HL-60 (cell line): Measurements from ENCODE around the gene ANKRD44.

Source experiments
- DNase-seq, 2 experiments: peaks; one replicate each; pipeline ENCODE4 v3.0.0-alpha.2; 2010 to 2020; ENCODE audit warnings: low read depth in 1 of 2, low spot score in 1 of 2
- H3K27ac ChIP-seq: fragments of 250-450 bp; sonication (Bioruptor Pico); replicated peaks from 2 replicates; pipeline ENCODE4 v1.5.1; 2020; ENCODE audit warnings: mild to moderate bottlenecking, moderate library complexity
- H3K27me3 ChIP-seq: fragments of 250-450 bp; sonication (Bioruptor Pico); 2 replicates; pipeline ENCODE4 v1.5.1; 2021; ENCODE audit warnings: mild to moderate bottlenecking, moderate library complexity; ENCODE audit not compliant: insufficient read depth, poor library complexity, severe bottlenecking
- H3K4me3 ChIP-seq: replicated peaks from 2 replicates; pipeline ENCODE4 v1.5.1; 2011; ENCODE audit warnings: mild to moderate bottlenecking, control low read depth, low read length; ENCODE audit not compliant: insufficient read depth
- CTCF ChIP-seq: IDR thresholded peaks from one replicate; pipeline ENCODE4 v1.5.1; 2011; ENCODE audit warnings: low read length, control low read depth, inconsistent platforms; ENCODE audit not compliant: insufficient read depth
- GABPA ChIP-seq: IDR thresholded peaks from 2 replicates; pipeline ENCODE4 v1.6.1; 2012; ENCODE audit warnings: low read depth
- POLR2AphosphoS5 ChIP-seq: IDR thresholded peaks from 2 replicates; pipeline ENCODE4 v1.6.1; 2012; ENCODE audit warnings: low read depth
- SPI1 ChIP-seq: IDR thresholded peaks from 2 replicates; pipeline ENCODE4 v1.6.1; 2012; ENCODE audit warnings: low read depth, mild to moderate bottlenecking, borderline replicate concordance
- TF ChIP-seq, protein P1 (sequence below): IDR thresholded peaks from 2 replicates; pipeline ENCODE4 v1.6.1; 2012; ENCODE audit warnings: low read depth; ENCODE audit not compliant: insufficient replicate concordance

The ANKRD44 gene

DNA sequence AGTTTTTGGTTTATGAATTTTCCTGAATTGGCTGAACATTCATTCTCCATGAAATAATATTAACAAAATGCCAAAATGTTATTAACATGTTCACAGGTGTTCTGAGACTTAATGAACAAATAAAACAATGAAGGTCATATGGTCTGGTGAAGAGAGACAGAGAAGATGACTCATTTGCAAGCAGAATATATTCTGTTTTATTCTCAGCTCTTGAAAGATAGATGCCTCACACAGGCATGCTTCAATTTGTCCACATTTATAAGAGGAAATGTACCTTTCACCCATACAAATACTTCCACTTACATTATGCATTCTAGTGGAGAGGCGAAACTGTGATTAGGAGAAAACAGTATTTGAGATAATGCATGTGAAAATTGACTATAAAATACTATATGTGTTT, 308.7 kb downstream of the ANKRD44 start:
- no peak for DNase-seq
- no peaks in the 10 kb centered on the region for H3K27me3 ChIP-seq
- TF ChIP-seq POLR2AphosphoS5 (no peak), GABPA (no peak), CTCF (no peak), SPI1 (no peak)
- TF ChIP-seq, protein P1, sequence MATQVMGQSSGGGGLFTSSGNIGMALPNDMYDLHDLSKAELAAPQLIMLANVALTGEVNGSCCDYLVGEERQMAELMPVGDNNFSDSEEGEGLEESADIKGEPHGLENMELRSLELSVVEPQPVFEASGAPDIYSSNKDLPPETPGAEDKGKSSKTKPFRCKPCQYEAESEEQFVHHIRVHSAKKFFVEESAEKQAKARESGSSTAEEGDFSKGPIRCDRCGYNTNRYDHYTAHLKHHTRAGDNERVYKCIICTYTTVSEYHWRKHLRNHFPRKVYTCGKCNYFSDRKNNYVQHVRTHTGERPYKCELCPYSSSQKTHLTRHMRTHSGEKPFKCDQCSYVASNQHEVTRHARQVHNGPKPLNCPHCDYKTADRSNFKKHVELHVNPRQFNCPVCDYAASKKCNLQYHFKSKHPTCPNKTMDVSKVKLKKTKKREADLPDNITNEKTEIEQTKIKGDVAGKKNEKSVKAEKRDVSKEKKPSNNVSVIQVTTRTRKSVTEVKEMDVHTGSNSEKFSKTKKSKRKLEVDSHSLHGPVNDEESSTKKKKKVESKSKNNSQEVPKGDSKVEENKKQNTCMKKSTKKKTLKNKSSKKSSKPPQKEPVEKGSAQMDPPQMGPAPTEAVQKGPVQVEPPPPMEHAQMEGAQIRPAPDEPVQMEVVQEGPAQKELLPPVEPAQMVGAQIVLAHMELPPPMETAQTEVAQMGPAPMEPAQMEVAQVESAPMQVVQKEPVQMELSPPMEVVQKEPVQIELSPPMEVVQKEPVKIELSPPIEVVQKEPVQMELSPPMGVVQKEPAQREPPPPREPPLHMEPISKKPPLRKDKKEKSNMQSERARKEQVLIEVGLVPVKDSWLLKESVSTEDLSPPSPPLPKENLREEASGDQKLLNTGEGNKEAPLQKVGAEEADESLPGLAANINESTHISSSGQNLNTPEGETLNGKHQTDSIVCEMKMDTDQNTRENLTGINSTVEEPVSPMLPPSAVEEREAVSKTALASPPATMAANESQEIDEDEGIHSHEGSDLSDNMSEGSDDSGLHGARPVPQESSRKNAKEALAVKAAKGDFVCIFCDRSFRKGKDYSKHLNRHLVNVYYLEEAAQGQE: no peak
- no peak overlapping the region for H3K4me3 ChIP-seq
- H3K27ac ChIP-seq: no peak overlapping the region

- no peak for DNase-seq
- Histone ChIP-seq H3K27me3 (no peaks in the 10 kb centered on the region), H3K4me3 (no peak overlapping the region), H3K27ac (no peak overlapping the region)
- TF ChIP-seq GABPA (no peak), SPI1 (no peak), CTCF (no peak), POLR2AphosphoS5 (no peak)
- TF ChIP-seq, protein P1: no peak
These were observed 314.7 kb downstream of the ANKRD44 start for GRCh38 chr2:196995757-196996314.

- TF ChIP-seq GABPA (no peak), POLR2AphosphoS5 (no peak), CTCF (no peak), SPI1 (no peak)
- TF ChIP-seq, protein P1: no peak
- DNase-seq: no peak
- Histone ChIP-seq H3K27me3 (no peaks in the 10 kb centered on the region), H3K4me3 (no peak overlapping the region), H3K27ac (no peak overlapping the region)
These were observed 315.8 kb downstream of the ANKRD44 start for GRCh38 chr2:196994764-196995163.
